Measurements from ENCODE around the gene MTM1. TPM values are rescaled to one million over a fixed set of nuclear protein-coding genes. Genes with fewer than 3 reads are reported as not detected.

The MTM1 gene
- total and polyA plus RNA-seq, 2 experiments from 2014 or later: 3.2 to 8.7 TPM

DNA sequence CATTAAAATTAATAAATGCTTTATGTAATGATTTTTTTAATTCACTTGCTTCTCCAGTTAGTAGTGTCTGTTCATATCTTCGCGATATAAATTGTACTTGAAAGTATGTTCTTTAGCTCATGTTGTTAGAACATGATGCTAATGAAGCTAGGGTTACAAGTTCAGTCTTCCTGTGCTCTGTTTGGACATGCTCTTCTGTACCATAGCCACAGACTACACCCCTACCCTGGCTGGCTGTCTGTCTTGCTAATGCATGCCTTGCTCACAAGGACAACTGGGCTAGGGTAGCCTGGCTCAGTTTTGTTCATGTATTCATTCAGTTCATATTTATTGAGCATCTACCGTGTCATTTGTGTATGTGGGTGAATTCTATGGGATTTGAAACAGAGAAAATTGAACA is 74.0 kb downstream of the MTM1 start:
- Histone ChIP-seq H3K4me3 (no peak overlapping the region), H4K20me1 (replicated peaks; ENCODE audit: insufficient read depth) (no peaks in the 10 kb centered on the region), H3K79me2 (replicated peaks; ENCODE audit: insufficient read depth) (no peaks in the 10 kb centered on the region), H3K27ac (ENCODE audit: low read depth) (no peak overlapping the region), H3F3A (replicated peaks; ENCODE audit: low read depth) (no peaks in the 10 kb centered on the region), H3K9me2 (ENCODE audit: insufficient read depth) (no peaks in the 10 kb centered on the region), H3K27me3 (ENCODE audit: insufficient read depth) (no peaks in the 10 kb centered on the region), H3K4me2 (no peak overlapping the region), H2AFZ (no peak overlapping the region), H3K4me1 (ENCODE audit: insufficient read depth) (no peaks in the 10 kb centered on the region), H3K36me3 (ENCODE audit: insufficient read depth) (no peaks in the 10 kb centered on the region)
- Mint-ChIP-seq H3K36me3 (ENCODE audit: low read depth) (no peaks in the 10 kb centered on the region), H3K27me3 (ENCODE audit: insufficient read depth, low read depth, poor library complexity) (peaks cover 2% of the 10 kb centered on the region), H3K27ac (no peak overlapping the region), H3K4me1 (no peaks in the 10 kb centered on the region), H3K4me3 (no peak overlapping the region), H3K9me3 (no peaks in the 10 kb centered on the region)
- ATAC-seq: no peak
- TF ChIP-seq JUNB (IDR thresholded peaks at IDR 0.05; ENCODE audit: unreplicated experiment): no peak
- TF ChIP-seq, protein P1, sequence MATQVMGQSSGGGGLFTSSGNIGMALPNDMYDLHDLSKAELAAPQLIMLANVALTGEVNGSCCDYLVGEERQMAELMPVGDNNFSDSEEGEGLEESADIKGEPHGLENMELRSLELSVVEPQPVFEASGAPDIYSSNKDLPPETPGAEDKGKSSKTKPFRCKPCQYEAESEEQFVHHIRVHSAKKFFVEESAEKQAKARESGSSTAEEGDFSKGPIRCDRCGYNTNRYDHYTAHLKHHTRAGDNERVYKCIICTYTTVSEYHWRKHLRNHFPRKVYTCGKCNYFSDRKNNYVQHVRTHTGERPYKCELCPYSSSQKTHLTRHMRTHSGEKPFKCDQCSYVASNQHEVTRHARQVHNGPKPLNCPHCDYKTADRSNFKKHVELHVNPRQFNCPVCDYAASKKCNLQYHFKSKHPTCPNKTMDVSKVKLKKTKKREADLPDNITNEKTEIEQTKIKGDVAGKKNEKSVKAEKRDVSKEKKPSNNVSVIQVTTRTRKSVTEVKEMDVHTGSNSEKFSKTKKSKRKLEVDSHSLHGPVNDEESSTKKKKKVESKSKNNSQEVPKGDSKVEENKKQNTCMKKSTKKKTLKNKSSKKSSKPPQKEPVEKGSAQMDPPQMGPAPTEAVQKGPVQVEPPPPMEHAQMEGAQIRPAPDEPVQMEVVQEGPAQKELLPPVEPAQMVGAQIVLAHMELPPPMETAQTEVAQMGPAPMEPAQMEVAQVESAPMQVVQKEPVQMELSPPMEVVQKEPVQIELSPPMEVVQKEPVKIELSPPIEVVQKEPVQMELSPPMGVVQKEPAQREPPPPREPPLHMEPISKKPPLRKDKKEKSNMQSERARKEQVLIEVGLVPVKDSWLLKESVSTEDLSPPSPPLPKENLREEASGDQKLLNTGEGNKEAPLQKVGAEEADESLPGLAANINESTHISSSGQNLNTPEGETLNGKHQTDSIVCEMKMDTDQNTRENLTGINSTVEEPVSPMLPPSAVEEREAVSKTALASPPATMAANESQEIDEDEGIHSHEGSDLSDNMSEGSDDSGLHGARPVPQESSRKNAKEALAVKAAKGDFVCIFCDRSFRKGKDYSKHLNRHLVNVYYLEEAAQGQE (IDR thresholded peaks at IDR 0.05; ENCODE audit: unreplicated experiment): no peak
- TF ChIP-seq, protein P2, sequence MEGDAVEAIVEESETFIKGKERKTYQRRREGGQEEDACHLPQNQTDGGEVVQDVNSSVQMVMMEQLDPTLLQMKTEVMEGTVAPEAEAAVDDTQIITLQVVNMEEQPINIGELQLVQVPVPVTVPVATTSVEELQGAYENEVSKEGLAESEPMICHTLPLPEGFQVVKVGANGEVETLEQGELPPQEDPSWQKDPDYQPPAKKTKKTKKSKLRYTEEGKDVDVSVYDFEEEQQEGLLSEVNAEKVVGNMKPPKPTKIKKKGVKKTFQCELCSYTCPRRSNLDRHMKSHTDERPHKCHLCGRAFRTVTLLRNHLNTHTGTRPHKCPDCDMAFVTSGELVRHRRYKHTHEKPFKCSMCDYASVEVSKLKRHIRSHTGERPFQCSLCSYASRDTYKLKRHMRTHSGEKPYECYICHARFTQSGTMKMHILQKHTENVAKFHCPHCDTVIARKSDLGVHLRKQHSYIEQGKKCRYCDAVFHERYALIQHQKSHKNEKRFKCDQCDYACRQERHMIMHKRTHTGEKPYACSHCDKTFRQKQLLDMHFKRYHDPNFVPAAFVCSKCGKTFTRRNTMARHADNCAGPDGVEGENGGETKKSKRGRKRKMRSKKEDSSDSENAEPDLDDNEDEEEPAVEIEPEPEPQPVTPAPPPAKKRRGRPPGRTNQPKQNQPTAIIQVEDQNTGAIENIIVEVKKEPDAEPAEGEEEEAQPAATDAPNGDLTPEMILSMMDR (conservative IDR thresholded peaks at IDR 0.05; ENCODE audit: low read depth in 2 of 2): no peak
- TF ChIP-seq EZH2phosphoT487 (IDR thresholded peaks at IDR 0.05; ENCODE audit: unreplicated experiment): no peak
- no peak for TF ChIP-seq ZNF331 (CRISPR knock-in tag; IDR thresholded peaks at IDR 0.05; ENCODE audit: low read depth)
- no peak for TF ChIP-seq POLR2AphosphoS5 (IDR thresholded peaks at IDR 0.05; ENCODE audit: low read depth)
- TF ChIP-seq, protein P3, sequence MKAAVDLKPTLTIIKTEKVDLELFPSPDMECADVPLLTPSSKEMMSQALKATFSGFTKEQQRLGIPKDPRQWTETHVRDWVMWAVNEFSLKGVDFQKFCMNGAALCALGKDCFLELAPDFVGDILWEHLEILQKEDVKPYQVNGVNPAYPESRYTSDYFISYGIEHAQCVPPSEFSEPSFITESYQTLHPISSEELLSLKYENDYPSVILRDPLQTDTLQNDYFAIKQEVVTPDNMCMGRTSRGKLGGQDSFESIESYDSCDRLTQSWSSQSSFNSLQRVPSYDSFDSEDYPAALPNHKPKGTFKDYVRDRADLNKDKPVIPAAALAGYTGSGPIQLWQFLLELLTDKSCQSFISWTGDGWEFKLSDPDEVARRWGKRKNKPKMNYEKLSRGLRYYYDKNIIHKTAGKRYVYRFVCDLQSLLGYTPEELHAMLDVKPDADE (IDR thresholded peaks at IDR 0.05): no peak
- no peak for TF ChIP-seq CREB1 (CRISPR knock-in tag; IDR thresholded peaks at IDR 0.05; ENCODE audit: low read depth)
- TF ChIP-seq EZH2 (IDR thresholded peaks at IDR 0.05; ENCODE audit: low read depth, unreplicated experiment): no peak
- TF ChIP-seq NANOG (IDR thresholded peaks at IDR 0.05; ENCODE audit: borderline replicate concordance): no peak
- TF ChIP-seq, protein P4, sequence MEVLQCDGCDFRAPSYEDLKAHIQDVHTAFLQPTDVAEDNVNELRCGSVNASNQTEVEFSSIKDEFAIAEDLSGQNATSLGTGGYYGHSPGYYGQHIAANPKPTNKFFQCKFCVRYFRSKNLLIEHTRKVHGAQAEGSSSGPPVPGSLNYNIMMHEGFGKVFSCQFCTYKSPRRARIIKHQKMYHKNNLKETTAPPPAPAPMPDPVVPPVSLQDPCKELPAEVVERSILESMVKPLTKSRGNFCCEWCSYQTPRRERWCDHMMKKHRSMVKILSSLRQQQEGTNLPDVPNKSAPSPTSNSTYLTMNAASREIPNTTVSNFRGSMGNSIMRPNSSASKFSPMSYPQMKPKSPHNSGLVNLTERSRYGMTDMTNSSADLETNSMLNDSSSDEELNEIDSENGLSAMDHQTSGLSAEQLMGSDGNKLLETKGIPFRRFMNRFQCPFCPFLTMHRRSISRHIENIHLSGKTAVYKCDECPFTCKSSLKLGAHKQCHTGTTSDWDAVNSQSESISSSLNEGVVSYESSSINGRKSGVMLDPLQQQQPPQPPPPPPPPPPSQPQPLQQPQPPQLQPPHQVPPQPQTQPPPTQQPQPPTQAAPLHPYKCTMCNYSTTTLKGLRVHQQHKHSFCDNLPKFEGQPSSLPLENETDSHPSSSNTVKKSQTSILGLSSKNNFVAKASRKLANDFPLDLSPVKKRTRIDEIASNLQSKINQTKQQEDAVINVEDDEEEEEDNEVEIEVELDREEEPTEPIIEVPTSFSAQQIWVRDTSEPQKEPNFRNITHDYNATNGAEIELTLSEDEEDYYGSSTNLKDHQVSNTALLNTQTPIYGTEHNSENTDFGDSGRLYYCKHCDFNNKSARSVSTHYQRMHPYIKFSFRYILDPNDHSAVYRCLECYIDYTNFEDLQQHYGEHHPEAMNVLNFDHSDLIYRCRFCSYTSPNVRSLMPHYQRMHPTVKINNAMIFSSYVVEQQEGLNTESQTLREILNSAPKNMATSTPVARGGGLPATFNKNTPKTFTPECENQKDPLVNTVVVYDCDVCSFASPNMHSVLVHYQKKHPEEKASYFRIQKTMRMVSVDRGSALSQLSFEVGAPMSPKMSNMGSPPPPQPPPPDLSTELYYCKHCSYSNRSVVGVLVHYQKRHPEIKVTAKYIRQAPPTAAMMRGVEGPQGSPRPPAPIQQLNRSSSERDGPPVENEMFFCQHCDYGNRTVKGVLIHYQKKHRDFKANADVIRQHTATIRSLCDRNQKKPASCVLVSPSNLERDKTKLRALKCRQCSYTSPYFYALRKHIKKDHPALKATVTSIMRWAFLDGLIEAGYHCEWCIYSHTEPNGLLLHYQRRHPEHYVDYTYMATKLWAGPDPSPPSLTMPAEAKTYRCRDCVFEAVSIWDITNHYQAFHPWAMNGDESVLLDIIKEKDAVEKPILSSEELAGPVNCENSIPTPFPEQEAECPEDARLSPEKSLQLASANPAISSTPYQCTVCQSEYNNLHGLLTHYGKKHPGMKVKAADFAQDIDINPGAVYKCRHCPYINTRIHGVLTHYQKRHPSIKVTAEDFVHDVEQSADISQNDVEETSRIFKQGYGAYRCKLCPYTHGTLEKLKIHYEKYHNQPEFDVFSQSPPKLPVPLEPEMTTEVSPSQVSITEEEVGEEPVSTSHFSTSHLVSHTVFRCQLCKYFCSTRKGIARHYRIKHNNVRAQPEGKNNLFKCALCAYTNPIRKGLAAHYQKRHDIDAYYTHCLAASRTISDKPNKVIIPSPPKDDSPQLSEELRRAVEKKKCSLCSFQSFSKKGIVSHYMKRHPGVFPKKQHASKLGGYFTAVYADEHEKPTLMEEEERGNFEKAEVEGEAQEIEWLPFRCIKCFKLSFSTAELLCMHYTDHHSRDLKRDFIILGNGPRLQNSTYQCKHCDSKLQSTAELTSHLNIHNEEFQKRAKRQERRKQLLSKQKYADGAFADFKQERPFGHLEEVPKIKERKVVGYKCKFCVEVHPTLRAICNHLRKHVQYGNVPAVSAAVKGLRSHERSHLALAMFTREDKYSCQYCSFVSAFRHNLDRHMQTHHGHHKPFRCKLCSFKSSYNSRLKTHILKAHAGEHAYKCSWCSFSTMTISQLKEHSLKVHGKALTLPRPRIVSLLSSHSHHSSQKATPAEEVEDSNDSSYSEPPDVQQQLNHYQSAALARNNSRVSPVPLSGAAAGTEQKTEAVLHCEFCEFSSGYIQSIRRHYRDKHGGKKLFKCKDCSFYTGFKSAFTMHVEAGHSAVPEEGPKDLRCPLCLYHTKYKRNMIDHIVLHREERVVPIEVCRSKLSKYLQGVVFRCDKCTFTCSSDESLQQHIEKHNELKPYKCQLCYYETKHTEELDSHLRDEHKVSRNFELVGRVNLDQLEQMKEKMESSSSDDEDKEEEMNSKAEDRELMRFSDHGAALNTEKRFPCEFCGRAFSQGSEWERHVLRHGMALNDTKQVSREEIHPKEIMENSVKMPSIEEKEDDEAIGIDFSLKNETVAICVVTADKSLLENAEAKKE (CRISPR knock-in tag; IDR thresholded peaks at IDR 0.05): no peak
- TF ChIP-seq STAT1 (IDR thresholded peaks at IDR 0.05; ENCODE audit: unreplicated experiment): no peak
- no peak for TF ChIP-seq ZNF114 (CRISPR knock-in tag; IDR thresholded peaks at IDR 0.05)
- no peak for DNase-seq (ENCODE audit: low spot score)
